Panc1 (cell line): ENCODE data around the gene VTN.

Source experiments
- CTCF ChIP-seq: fragments of 450-650 bp; IDR thresholded peaks from 2 replicates; pipeline ENCODE4 v1.5.1; 2017; ENCODE audit warnings: mild to moderate bottlenecking
- POLR2AphosphoS5 ChIP-seq: IDR thresholded peaks from 2 replicates; pipeline ENCODE4 v1.6.1; 2012; ENCODE audit warnings: mild to moderate bottlenecking, low read depth, low read length, moderate library complexity
- REST ChIP-seq, 2 experiments: IDR thresholded peaks; 2 replicates each; pipeline ENCODE4 v1.6.1; 2011 to 2012; ENCODE audit warnings: low read depth in 2 of 2, control low read depth in 1 of 2, low read length in 1 of 2, mild to moderate bottlenecking in 1 of 2, moderate library complexity in 1 of 2; ENCODE audit not compliant: insufficient read depth in 1 of 2

- no peak for TF ChIP-seq CTCF
- TF ChIP-seq POLR2AphosphoS5, result no peak
- TF ChIP-seq REST (IDR thresholded peaks at IDR 0.05; ENCODE audit: insufficient read depth in 1 of 2, low read depth in 2 of 2, low read length in 1 of 2), result no peak
Measured at GRCh38 chr17:28394337-28395116, 24.4 kb upstream of the VTN start.
